GM18526 (cell line): ENCODE measurements around the gene RABGAP1L.

ENCODE experiments used
- POLR2A ChIP-seq: IDR thresholded peaks from 3 replicates; pipeline ENCODE4 v1.6.1; 2011; ENCODE audit not compliant: insufficient read length; ENCODE audit errors: extremely low read depth

Gene RABGAP1L

DNA sequence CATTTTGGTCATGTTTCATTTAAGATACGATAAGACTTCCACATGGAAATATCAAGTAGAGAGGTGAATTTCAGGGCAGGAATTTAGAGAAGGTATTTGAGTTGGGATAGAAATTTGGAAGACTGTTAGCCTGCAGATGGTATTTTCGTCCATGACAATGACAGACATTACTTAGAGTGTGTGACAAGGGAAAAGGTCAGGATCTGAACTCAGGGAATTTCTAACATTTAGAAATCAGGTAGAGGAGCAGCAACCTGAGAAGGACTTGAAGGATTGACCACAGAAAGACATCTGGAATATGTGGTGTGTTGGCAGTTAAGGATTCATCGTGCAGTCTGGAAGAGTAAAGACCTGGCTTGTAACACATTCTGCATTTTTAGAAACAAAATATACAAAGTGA lies 57.9 kb downstream of the RABGAP1L start:
- TF ChIP-seq POLR2A = no peak

DNA sequence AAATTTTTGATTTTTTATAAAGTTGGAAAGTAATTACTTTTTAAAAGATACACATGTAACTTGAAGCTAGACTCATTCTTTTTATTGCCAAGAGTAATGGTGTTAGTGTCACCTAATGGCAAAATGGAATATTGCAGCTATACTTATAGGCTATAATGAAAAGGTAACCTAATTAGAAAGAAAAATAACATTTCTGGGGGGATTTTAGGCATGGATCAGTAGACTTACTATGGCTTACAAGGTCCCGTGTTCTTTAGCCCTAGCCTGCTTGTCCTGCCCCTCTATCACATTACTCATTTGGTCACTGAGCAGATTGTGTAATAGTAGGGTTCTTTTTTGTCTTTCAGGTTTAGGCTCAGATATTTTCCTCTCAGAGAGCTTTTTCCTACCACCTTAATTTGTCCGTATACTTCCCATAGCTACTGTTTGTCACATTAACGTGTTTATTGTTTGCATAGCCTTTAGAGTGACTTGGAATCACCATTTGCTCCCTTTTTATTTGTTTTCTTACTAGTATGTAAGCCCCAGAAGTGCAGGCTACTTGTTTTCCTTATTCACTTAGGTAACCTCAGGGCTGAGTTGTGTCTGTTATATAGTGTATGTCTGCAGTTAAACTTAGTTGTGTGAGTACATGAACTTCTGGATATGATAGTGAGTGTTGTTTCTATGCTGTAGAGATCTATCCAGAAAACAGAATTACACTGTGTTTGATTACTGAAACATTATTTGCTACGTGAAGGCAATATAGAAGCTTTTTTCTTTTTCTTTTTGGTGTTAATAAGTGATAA lies 58.7 kb downstream of the RABGAP1L start:
- TF ChIP-seq POLR2A = no peak

DNA sequence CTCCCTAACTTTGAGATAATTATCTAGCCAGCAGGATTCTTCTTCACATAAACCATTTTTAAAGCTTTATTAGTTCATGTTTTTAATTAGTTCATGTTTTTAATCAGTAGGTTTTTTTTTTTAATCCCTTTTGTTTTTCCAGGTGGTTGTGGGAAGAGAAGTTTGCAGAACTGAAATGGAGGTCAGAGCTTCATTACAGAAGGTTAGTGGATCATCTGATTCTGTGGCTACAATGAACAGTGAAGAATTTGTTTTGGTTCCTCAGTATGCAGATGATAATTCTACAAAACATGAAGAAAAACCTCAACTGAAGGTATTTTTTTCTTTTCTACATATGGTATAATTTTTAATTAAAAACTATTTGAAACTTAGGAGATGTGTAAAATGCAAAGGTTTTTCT lies 59.7 kb downstream of the RABGAP1L start:
- no peak for TF ChIP-seq POLR2A

DNA sequence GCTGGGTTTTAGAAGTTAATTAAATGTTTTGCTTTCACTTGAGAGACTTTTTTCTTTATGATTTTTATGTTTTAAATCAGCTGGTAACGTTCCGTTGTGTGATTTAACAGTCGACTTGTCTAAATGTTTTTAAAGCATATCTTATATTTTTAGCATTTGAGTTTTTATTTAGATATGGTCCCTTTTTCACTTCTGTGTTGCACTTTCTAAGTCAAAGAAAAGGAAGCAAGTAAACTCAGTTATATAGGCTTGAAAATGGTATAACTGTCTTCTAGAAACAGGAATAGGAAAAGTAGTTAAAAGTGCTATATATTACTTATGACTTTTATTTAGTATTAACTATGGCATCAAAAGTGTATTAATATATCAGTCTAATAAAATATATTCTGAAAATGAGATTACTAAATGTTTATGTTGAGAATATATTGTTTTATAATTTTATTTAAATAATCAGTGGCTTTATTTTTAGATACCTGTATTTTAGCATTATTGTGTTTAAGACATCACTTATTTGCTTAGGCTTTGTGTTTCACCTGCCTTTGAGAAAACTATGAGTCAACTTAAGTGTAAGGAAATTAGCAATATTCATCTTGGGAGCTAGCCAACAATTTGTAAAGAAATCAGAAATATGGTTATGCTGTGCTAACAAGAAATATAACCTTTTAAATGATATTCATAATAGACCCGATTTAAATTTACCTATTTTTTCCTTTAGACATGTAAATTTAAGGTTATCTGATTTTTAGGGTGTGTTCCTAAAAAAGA lies 60.5 kb downstream of the RABGAP1L start:
- TF ChIP-seq POLR2A = no peak

DNA sequence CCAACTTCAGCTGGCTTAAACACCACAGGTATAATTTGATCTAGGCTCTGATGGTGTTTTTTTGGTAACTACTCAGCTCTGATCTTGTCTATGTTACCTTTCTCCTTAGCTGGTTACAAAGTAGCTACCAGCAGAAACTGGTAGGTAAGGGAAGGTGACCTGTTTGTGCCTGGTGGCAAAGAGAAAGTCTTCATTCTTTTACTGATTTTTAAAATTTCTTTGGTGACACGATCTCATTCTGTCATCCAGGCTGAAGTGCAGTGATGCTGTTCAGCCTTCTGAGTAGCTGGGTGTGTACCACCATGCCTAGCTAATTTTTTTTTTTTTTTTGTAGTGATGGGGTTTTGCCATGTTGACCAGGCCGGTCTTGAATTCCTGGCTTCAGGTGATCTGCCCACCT lies 62.4 kb downstream of the RABGAP1L start:
- TF ChIP-seq POLR2A = no peak

GRCh38 chr1:174222166-174222949 lies 63.0 kb downstream of the RABGAP1L start:
- no peak for TF ChIP-seq POLR2A

GRCh38 chr1:174224641-174225040 lies 65.3 kb downstream of the RABGAP1L start:
- TF ChIP-seq POLR2A = no peak

- TF ChIP-seq POLR2A = no peak
These were observed 66.3 kb downstream of the RABGAP1L start for GRCh38 chr1:174225499-174226204.

- TF ChIP-seq POLR2A = no peak
These were observed 71.1 kb downstream of the RABGAP1L start for GRCh38 chr1:174230399-174230798.

DNA sequence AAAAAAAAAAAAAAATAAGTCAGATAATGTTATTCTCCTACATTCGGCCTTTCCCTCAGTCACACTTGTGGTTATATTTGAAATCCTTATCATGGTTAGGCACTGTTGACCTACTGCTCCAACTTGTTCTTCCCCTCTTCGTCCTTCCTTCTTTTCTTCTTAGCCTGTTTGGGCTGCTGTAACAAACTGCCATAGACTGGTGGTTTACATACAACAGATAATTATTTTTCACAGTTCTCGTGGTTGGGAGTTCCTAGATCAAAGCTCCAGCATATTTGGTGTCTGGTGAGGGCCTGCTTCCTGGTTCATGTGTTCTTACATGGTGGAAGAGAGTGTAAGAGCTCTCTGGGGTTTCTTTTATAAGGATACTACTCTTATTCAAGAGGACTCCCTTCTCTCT lies 73.4 kb downstream of the RABGAP1L start:
- TF ChIP-seq POLR2A = no peak

DNA sequence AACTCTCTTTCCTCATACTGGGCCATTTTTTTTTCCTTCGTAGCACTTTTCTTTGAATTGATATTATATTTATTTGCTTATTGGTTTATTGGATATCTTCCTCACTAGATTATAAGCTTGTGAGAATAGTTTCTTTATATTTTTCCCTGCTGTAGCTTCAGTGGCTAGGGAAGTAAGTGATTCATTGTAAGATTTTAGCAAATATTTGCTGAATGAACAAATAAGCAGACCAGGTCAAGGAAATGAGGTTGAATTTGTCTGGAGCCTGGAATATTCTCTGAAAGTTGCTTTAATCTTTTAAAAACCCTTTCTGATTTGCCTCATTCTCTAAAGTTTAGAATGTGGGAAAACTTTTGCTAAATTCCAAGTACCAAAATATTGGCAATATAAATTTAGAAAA lies 80.2 kb downstream of the RABGAP1L start:
- no peak for TF ChIP-seq POLR2A

GRCh38 chr1:174242856-174243255 lies 83.5 kb downstream of the RABGAP1L start:
- TF ChIP-seq POLR2A = no peak

DNA sequence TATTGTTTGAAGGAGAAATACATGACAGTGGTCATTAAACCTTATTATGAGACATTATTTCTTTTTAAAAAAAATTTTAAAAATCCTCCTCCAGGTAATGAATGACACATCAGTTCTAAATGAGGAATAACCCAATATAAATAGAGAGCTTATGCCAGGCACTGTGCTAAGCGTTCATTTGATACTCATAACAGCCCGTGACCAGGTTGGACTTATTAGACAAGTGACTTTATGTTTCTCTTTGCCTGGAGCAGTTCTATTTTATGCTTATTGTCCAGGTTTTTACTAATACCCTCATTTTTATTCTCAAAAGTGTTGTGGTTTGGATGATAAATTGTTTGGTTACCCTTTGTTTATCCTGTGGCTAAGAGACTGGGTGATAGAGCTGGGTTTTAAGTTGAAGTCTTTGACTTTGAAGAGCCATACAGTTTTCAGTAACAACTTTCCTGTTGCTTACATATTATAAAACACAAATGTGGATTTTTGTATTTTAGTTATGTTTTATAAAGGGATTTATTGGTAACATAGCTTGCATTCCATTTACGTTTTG lies 84.2 kb downstream of the RABGAP1L start:
- no peak for TF ChIP-seq POLR2A

GRCh38 chr1:174244017-174244416 lies 84.7 kb downstream of the RABGAP1L start:
- no peak for TF ChIP-seq POLR2A

GRCh38 chr1:174247472-174247871 lies 88.2 kb downstream of the RABGAP1L start:
- TF ChIP-seq POLR2A = no peak

DNA sequence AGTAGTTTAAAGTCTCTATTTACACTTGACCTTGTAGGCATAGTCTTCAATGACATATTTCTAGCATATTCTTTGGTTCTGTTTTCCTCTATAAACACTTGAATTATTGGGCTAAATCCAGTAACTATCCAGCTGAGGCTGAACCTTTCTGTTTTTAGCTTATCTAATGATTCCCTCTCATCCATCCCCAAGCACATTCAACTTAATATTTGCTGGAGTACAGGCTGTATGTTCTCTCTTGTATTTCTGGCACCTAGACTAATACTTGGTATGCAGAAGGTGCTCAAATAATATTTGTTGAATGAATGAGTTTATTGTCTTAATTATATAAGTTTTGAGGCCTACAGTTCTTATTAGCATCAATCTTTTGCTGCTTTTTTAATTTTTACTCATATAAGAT lies 88.7 kb downstream of the RABGAP1L start:
- no peak for TF ChIP-seq POLR2A
